ENCODE measurements around the gene RTN4R. TPM values are rescaled to one million over a fixed set of nuclear protein-coding genes. Genes with fewer than 3 reads are reported as not detected.

RTN4R gene
- total RNA-seq, 1 donor from 2014 or later, result 18.6 TPM

DNA sequence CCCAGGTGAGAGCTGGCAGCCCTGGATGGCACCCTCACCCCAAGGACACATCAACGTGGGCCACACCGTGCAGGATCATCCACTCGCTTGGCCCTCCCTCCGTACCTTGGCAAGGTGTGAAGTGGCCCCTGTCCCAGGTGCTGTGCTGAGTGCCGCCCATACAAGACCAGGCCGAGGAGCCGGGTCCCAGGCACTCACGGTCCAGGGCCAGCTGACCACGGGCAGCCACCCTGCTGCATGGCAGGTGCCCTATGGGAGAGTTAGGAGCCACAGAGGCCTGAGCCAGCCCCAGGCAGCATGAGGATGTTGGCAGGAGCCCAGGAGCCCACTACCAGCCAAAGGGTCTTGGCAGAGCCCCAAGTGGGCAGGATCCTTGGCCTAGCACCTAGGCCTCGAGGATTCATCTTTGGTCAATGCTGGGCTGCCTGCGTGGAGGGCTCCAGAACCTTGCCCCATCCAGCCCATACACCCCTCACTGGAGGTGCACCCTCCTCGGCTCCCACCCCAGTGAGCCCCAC, 19.6 kb downstream of the RTN4R start:
- no peak for DNase-seq (ENCODE audit: low read depth)
- no peak overlapping the region for H3K4me3 ChIP-seq (ENCODE audit: low read depth, low read length)
- TF ChIP-seq, protein P1, sequence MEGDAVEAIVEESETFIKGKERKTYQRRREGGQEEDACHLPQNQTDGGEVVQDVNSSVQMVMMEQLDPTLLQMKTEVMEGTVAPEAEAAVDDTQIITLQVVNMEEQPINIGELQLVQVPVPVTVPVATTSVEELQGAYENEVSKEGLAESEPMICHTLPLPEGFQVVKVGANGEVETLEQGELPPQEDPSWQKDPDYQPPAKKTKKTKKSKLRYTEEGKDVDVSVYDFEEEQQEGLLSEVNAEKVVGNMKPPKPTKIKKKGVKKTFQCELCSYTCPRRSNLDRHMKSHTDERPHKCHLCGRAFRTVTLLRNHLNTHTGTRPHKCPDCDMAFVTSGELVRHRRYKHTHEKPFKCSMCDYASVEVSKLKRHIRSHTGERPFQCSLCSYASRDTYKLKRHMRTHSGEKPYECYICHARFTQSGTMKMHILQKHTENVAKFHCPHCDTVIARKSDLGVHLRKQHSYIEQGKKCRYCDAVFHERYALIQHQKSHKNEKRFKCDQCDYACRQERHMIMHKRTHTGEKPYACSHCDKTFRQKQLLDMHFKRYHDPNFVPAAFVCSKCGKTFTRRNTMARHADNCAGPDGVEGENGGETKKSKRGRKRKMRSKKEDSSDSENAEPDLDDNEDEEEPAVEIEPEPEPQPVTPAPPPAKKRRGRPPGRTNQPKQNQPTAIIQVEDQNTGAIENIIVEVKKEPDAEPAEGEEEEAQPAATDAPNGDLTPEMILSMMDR (conservative IDR thresholded peaks at IDR 0.05; ENCODE audit: low read depth, low read length), result no peak

DNA sequence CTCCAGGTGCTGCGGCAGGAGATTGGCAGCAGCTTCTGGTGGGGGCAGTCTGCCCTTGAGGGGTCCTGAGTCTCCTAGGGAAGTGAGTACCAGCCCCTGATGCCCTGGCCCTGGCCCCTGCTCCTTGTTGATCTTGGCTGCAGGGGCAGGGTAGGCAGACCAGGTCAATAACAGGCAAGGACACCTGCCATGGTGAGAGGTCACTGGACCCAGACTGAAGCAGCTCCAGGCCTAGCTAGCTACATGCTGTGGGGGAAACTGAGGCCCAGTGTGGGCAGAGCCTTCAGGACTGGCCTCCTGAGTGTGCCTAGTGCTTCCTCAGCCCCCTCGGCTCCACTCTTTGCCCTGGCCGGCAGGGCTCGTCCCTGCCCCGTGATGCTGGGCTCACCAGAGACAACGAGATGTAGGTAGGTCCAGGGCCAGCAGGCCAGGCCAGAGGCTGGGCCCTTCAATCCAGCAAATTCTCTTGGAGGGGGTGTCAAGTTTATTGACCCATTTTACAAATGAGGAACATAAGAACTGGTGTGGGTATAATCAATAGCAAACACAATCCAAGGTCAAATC, 20.4 kb downstream of the RTN4R start:
- TF ChIP-seq, protein P1 (conservative IDR thresholded peaks at IDR 0.05; ENCODE audit: low read depth, low read length), result no peak
- DNase-seq (ENCODE audit: low read depth), result no peak

DNA sequence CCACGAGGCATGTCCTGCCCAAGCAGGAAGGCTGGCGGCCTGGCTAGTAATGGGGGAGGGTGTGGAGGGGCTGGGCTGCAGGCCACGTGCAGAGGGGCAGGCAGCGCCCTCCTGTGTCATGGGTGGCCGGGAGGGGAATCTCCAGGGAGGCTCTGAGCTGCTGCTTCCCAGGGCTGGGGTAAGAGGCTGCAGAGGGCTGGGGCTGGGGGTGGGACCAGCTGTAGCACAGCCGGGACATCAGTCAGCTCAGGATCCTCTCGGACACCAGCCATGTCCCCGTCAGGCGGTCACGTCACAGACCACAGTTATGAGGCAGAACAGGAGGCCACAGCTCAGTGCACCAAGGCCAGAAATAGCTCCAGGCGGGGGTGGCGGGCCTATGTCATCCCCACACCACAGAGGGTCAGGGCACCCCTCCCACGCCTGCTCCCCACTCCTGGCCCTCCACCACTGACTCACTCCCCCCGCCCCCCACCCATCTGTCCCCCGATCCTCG, 21.1 kb downstream of the RTN4R start:
- TF ChIP-seq, protein P1 (conservative IDR thresholded peaks at IDR 0.05; ENCODE audit: low read depth, low read length), result no peak
- no peak overlapping the region for H3K4me3 ChIP-seq (ENCODE audit: low read depth, low read length)
- DNase-seq (ENCODE audit: low read depth), result no peak

More for the DNA sequence above, 20.4 kb downstream of the RTN4R start:
- no peak overlapping the region for H3K4me3 ChIP-seq (ENCODE audit: low read depth, low read length)

DNA sequence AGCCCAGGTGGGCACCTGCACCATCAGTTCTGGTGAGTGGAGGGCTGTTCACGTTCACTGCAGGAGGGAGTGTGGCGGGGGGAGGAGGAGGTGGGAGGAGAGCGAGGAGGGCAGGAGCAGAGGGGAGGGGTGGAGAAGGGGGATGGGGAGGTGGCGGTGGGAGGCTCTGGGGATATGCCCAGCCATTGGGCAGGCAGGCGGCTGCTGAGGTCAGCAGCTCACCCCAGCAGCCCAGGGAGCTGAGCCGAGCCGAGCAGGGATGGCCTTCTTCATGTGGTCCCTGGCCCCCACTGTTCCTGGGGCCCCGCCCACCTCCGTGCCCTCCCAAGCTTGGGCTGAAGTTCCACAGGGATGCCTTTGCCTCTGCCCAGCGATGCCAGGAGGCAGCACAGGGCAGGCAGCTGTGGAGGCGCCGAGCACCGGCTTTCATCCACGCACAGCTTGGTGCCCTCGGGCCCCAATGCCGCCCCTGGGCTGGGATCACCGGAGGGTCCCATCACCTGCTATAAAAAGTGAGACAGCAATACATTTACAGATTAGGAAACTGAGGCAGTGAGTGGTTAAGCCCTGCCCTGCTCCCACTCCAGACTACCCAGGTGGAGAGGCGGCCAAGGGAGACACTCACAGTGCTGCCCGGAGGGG, 21.6 kb downstream of the RTN4R start:
- TF ChIP-seq, protein P1 (conservative IDR thresholded peaks at IDR 0.05; ENCODE audit: low read depth, low read length), result no peak
- H3K4me3 ChIP-seq (ENCODE audit: low read depth, low read length), result no peak overlapping the region
- DNase-seq (ENCODE audit: low read depth), result no peak

DNA sequence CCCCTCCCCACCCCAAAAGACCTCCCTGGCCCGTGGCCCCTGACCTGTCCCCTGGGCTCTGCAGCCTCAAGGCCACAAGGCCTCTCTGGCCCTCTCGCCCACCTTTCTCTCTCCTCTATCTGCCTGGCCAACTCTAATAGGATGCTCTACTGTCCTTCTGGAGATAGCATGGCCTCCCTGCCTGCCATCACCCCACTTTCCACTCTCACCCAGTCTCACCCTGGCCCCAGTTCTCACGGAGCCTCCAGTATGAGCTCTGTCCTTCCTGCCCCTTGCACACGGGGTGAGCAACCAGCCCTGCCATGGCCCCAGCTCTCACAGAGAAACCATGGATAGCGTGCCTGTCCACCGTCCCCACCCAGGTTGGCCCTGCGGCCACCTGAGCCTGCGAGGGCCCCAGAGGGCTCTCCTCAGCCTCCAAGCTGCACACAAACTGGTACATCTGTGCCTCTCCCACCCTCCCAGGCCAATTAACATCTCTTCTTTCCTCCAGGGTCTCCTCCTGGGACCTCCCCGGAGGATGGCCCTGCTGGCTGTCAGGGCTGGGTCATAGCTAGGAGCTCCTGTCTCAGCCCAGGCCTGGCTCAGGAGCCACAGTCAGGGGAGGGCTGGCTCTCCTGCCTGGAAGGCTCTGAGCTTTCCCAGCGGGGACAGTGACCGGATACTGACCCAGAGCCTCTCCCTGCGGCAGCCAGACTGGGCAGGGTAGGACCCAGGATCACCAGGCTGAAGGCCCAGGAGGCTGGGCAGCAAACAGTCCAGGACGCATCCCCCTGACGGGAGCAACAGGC, 22.3 kb downstream of the RTN4R start:
- TF ChIP-seq, protein P1 (conservative IDR thresholded peaks at IDR 0.05; ENCODE audit: low read depth, low read length), result no peak
- H3K4me3 ChIP-seq (ENCODE audit: low read depth, low read length), result no peak overlapping the region
- DNase-seq (ENCODE audit: low read depth), result no peak

DNA sequence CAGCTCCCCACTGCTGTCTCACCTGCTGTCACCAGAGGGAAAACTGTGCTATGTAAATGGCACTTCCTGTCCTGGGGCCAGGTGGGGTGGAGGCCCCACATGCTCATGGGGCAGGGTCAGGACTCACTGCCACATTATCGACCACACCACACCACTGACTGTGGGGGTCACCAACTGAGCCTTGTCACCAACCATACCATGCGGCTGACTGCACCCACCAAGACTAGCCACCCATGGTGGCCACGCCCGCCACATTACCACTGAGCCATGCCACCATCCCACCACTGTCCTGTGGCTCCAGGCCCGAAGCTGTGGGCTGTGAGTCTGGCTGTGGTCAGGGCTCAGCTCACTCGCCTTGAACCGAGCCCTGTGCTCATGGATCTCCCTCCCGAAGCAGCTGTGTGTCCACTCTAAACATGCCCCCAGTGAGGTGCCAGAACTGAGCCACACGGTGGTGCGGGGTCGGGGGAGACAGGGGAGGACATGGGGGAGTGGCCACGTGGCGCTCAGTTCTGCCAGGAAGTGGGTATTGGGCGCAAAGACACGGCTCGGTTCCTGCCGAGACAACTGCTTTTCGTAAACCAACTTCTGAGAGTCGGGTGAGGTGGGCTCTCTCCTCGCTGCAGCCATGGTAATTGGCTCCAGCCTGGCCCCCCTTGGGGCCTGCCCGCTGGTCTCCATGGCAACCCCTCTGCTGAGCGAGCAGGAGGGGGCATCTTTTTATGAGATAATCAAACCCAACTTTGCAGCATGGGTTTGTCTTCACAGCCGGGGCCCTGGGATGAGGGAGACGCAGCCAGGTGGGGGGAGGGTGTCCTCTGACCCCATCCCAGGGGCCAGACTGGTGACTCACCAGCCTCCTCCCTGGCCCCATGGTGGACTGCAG, 23.2 kb downstream of the RTN4R start:
- H3K4me3 ChIP-seq (ENCODE audit: low read depth, low read length), result no peak overlapping the region
- TF ChIP-seq, protein P1 (conservative IDR thresholded peaks at IDR 0.05; ENCODE audit: low read depth, low read length), result no peak
- no peak for DNase-seq (ENCODE audit: low read depth)
